B cell (primary cell): ENCODE measurements around the gene TMEM140. TPM values are rescaled to one million over a fixed set of nuclear protein-coding genes. Genes with fewer than 3 reads are reported as not detected.

Source experiments
- ATAC-seq: fragments of 200-7000 bp; cut with Tn5 transposase; one replicate; pipeline ENCODE4 v1.10.0; 2021; ENCODE audit warnings: low read depth, mild to moderate bottlenecking, moderate number of reproducible peaks, moderate library complexity
- CTCF ChIA-PET: fragments of 350-600 bp; sonication (Branson Sonifier 250); formaldehyde crosslinking; loops from one replicate; lab custom pipeline; 2021; ENCODE audit warnings: antibody characterized with exemption, inconsistent platforms; lab: Charles Lee
- POLR2A ChIA-PET: fragments of 350-600 bp; sonication (Branson Sonifier 250); formaldehyde crosslinking; loops from one replicate; lab custom pipeline; 2021; ENCODE audit warnings: antibody characterized with exemption; lab: Charles Lee
- DNase-seq: peaks from one replicate; pipeline ENCODE4 v3.0.0; 2013
- H2AFZ ChIP-seq: 2 replicates; pipeline ENCODE4 v1.6.1; 2012; ENCODE audit warnings: mild to moderate bottlenecking, low read depth, low read length; ENCODE audit not compliant: insufficient read depth, poor library complexity, severe bottlenecking
- H3K27ac ChIP-seq, 2 donors: 1 replicate in 1 of 2; 2 replicates in 1 of 2; pipeline ENCODE4 v1.5.1; 2012 to 2013; ENCODE audit warnings: low read length in 2 of 2, mild to moderate bottlenecking in 2 of 2, moderate library complexity in 1 of 2
- H3K27me3 ChIP-seq, 4 experiments: fragments of 200-600 bp in 1 of 4; sonication (generic) in 1 of 4; replicated peaks in 1 of 4; 1 replicate in 2 of 4; 2 replicates in 2 of 4; pipeline versions ENCODE4 v1.6.1 to v1.7.0; 2013 to 2016; ENCODE audit warnings: low read length in 3 of 4, mild to moderate bottlenecking in 2 of 4, mixed read lengths in 1 of 4, moderate library complexity in 1 of 4; ENCODE audit not compliant: insufficient read depth in 4 of 4, control insufficient read depth in 3 of 4; ENCODE audit errors: control extremely low read depth in 1 of 4
- H3K36me3 ChIP-seq, 2 experiments: replicated peaks in 1 of 2; 1 replicate in 1 of 2; 2 replicates in 1 of 2; pipeline versions ENCODE4 v1.6.1 to v1.7.1; 2013; ENCODE audit warnings: low read length in 1 of 2; ENCODE audit not compliant: insufficient read depth in 2 of 2, control insufficient read depth in 1 of 2; ENCODE audit errors: control extremely low read depth in 1 of 2, extremely low read depth in 1 of 2
- H3K4me1 ChIP-seq, 2 donors: fragments of 200-600 bp in 1 of 2; sonication (generic) in 1 of 2; 1 replicate in 1 of 2; 2 replicates in 1 of 2; pipeline versions ENCODE4 v1.5.1 to v1.6.1; 2013 to 2017; ENCODE audit warnings: low read length in 2 of 2; ENCODE audit not compliant: control insufficient read depth in 2 of 2, insufficient read depth in 2 of 2
- H3K4me2 ChIP-seq: replicated peaks from 2 replicates; pipeline ENCODE3; 2012; ENCODE audit warnings: mild to moderate bottlenecking, low read depth, low read length; ENCODE audit not compliant: poor library complexity, severe bottlenecking
- H3K4me3 ChIP-seq, 5 experiments: fragments of 200-600 bp in 1 of 5; sonication (generic) in 1 of 5; 1 replicate in 3 of 5; 2 replicates in 2 of 5; pipeline versions ENCODE4 v1.5.1 to v1.7.0; 2011 to 2016; ENCODE audit warnings: low read length in 4 of 5, mild to moderate bottlenecking in 4 of 5, low read depth in 2 of 5, control low read depth in 1 of 5, moderate library complexity in 1 of 5; ENCODE audit not compliant: insufficient read depth in 1 of 5; ENCODE audit errors: control extremely low read depth in 1 of 5, extremely low read depth in 1 of 5
- H3K79me2 ChIP-seq: fragments of 200-600 bp; sonication (generic); one replicate; pipeline ENCODE4 v1.6.0; 2016; ENCODE audit warnings: low read length; ENCODE audit not compliant: control insufficient read depth, insufficient read depth
- H3K9ac ChIP-seq: fragments of 200-600 bp; sonication (generic); 2 replicates; pipeline ENCODE4 v1.6.1; 2017; ENCODE audit warnings: mild to moderate bottlenecking, low read length, moderate library complexity
- H3K9me3 ChIP-seq, 3 donors: one replicate each; pipeline versions ENCODE4 v1.6.1 to v1.7.1; 2013; ENCODE audit warnings: low read length in 2 of 3; ENCODE audit not compliant: control insufficient read depth in 2 of 3, insufficient read depth in 1 of 3; ENCODE audit errors: control extremely low read depth in 1 of 3
- H4K20me1 ChIP-seq: 2 replicates; pipeline ENCODE4 v1.6.0; 2012; ENCODE audit warnings: mild to moderate bottlenecking, low read length; ENCODE audit not compliant: insufficient read depth, control insufficient read depth, poor library complexity, severe bottlenecking
- H3K27ac Mint-ChIP-seq: one replicate; pipeline ENCODE4 v1.8.0; 2021; ENCODE audit warnings: mixed read lengths
- H3K27me3 Mint-ChIP-seq: one replicate; pipeline ENCODE4 v1.8.0; 2021; ENCODE audit warnings: mixed read lengths
- H3K4me1 Mint-ChIP-seq: one replicate; pipeline ENCODE4 v1.8.0; 2021; ENCODE audit warnings: mixed read lengths
- H3K4me3 Mint-ChIP-seq: one replicate; pipeline ENCODE4 v1.8.0; 2021; ENCODE audit warnings: mixed read lengths
- H3K9me3 Mint-ChIP-seq: one replicate; pipeline ENCODE4 v1.8.0; 2022; ENCODE audit warnings: mixed read lengths; ENCODE audit not compliant: insufficient read depth
- EZH2 ChIP-seq: IDR thresholded peaks from 2 replicates; pipeline ENCODE4 v1.6.1; 2012; ENCODE audit warnings: borderline replicate concordance, low read depth, mild to moderate bottlenecking, moderate library complexity, low read length; ENCODE audit not compliant: insufficient read depth, poor library complexity, severe bottlenecking
- WGBS: methylation state at CpG from one replicate; pipeline ENCODE4 v1.1.5; 2013; ENCODE audit warnings: missing lambda C conversion rate; ENCODE audit not compliant: insufficient coverage; 5-methylcytosine and 5-hydroxymethylcytosine counted together
- intact Hi-C: fragments of 100-400 bp; cut with micrococcal nuclease; formaldehyde crosslinking; loops from one replicate; pipeline ENCODE4 v1.10.0; 2022
- polyA plus RNA-seq: library from polyadenylated mRNA; depleted of rRNA; stranded (reverse); fragments of >200 nt; gene quantifications from 2 replicates; pipeline ENCODE4 v1.2.3, GENCODE V29; 2012
- total RNA-seq, 2 donors: library from RNA; stranded (reverse); fragments of 120-200 nt in 1 of 2; gene quantifications; 1 replicate in 1 of 2; 2 replicates in 1 of 2; pipeline versions ENCODE4 v1.2.3 to v1.2.4, GENCODE V29; 2013 to 2022
- TF ChIP-seq, protein P1 (sequence below): fragments of 200-600 bp; IDR thresholded peaks from one replicate; pipeline ENCODE4 v1.8.0; 2022; ENCODE audit warnings: antibody characterized with exemption, mild to moderate bottlenecking

TMEM140 gene
- total and polyA plus RNA-seq, 2 donors (not counting 1 experiment from before 2014, with no cell fraction given): 3.8 to 79.1 TPM

DNA sequence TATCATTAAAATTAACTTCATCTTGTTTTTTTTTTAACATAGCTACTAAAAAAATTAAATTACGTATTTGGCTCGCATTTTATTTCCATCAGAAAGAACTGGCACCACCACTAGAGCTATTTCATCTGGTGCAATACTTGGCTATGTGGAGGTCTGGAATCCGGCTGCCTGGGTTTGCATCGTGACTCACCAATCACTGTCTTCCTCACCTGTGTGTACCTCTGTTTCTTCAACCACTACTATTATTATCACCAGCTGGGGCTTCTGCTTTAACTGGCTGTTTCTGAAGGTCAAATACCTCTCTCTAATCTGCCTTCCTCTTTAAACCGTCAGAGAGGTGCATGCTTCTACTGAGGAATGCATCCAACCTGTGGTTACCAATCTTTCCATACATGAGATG, 57.0 kb downstream of the TMEM140 start:
- Mint-ChIP-seq H3K27ac (no peak overlapping the region), H3K4me3 (no peak overlapping the region), H3K27me3 (no peaks in the 10 kb centered on the region), H3K4me1 (peaks cover 41% of the 10 kb centered on the region), H3K9me3 (no peaks in the 10 kb centered on the region)
- WGBS: 100% methylated on average over 3 of the region's 5 CpGs
- Histone ChIP-seq H3K79me2 (peaks cover 10% of the 10 kb centered on the region), H3K4me1 (peaks cover 24 to 25% of the 10 kb centered on the region in 2 donors), H3K9ac (no peak overlapping the region), H3K4me2 (no peak overlapping the region), H3K27ac (no peak overlapping the region), H3K9me3 (no peaks in the 10 kb centered on the region), H4K20me1 (no peaks in the 10 kb centered on the region), H3K27me3 (no peaks in the 10 kb centered on the region), H3K4me3 (no peak overlapping the region), H2AFZ (no peak overlapping the region), H3K36me3 (peaks cover 5 to 57% of the 10 kb centered on the region in 2 experiments)
- CTCF ChIA-PET: interaction anchor here (0.5 kb wide), 1 partner anchor 218 kb away, joined by 3 read pairs; the partner anchor contains the start of gene AGBL3
- intact Hi-C loops: no loop called here
- TF ChIP-seq, protein P1, sequence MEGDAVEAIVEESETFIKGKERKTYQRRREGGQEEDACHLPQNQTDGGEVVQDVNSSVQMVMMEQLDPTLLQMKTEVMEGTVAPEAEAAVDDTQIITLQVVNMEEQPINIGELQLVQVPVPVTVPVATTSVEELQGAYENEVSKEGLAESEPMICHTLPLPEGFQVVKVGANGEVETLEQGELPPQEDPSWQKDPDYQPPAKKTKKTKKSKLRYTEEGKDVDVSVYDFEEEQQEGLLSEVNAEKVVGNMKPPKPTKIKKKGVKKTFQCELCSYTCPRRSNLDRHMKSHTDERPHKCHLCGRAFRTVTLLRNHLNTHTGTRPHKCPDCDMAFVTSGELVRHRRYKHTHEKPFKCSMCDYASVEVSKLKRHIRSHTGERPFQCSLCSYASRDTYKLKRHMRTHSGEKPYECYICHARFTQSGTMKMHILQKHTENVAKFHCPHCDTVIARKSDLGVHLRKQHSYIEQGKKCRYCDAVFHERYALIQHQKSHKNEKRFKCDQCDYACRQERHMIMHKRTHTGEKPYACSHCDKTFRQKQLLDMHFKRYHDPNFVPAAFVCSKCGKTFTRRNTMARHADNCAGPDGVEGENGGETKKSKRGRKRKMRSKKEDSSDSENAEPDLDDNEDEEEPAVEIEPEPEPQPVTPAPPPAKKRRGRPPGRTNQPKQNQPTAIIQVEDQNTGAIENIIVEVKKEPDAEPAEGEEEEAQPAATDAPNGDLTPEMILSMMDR: no peak
- no peak for TF ChIP-seq EZH2
- ATAC-seq (no peak), DNase-seq (no peak)
- POLR2A ChIA-PET: no interaction called here

DNA sequence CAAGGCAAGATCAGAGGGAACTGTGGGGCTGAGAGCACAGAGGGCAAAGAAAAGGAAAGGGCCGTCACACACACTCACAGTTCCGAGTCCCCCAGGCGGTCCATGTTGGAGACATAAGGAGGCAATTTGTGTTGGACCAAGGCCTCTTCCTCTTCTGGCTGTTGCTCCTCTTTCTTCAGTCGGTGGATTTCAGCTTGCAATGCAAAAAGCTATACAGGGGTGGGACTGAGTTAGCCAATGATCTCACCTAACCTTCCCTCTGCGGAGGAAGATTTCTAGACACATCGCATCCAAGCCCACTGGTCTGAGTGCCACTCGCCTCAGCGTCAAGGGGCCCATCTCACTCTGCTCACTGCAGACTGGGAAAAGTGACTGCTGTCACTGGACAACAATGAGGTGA, 58.0 kb downstream of the TMEM140 start:
- Histone ChIP-seq H3K9me3 (no peaks in the 10 kb centered on the region), H3K36me3 (peaks cover 5 to 48% of the 10 kb centered on the region in 2 experiments), H3K27me3 (no peaks in the 10 kb centered on the region), H3K9ac (no peak overlapping the region), H2AFZ (no peak overlapping the region), H3K4me2 (no peak overlapping the region), H3K27ac (no peak overlapping the region), H3K4me3 (no peak overlapping the region), H3K79me2 (peaks cover 20% of the 10 kb centered on the region), H3K4me1 (peaks cover 32% of the 10 kb centered on the region in 2 donors), H4K20me1 (no peaks in the 10 kb centered on the region)
- Mint-ChIP-seq H3K4me3 (no peak overlapping the region), H3K27me3 (no peaks in the 10 kb centered on the region), H3K9me3 (no peaks in the 10 kb centered on the region), H3K27ac (peak overlapping the region; percentile 3), H3K4me1 (peaks cover 51% of the 10 kb centered on the region)
- TF ChIP-seq EZH2: no peak
- TF ChIP-seq, protein P1: no peak
- CTCF ChIA-PET: interaction anchor here (1.0 kb wide), 1 partner anchor 58 kb away, joined by 3 read pairs; the partner anchor contains the start of gene TMEM140
- POLR2A ChIA-PET: no interaction called here
- ATAC-seq: no peak
- intact Hi-C loops: no loop called here
- 93% methylated on average over 8 of the region's 8 CpGs for WGBS
- DNase-seq: no peak
